Cerebellar cortex (tissue), 1 donor: Measurements from ENCODE around the gene PROSER3.
"Not testable (repeated sequence)": the region's sequence is repeated elsewhere in the genome, so short reads cannot be mapped to it uniquely, and the experiment has no call there.

Experiments
- DNase-seq: peaks from one replicate; pipeline ENCODE4 v3.0.0-alpha.2; 2015; ENCODE audit warnings: low spot score

Gene PROSER3

DNA sequence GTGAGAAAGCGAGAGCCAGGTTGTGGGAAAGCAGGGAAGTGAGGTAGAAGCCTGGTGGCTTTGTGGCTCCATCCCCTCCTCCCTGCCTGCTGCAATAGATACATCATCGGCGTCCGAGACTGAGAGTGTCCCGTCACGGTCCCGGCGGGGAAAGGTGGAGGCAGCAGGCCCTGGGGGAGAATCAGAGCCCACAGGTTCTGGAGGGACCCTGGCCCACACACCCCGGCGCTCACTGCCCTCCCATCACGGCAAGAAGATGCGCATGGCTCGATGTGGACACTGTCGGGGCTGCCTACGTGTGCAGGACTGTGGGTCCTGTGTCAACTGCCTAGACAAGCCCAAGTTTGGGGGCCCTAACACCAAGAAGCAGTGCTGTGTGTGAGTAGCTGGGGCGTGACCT lies 35.1 kb upstream of the PROSER3 start:
- no peak for DNase-seq

DNA sequence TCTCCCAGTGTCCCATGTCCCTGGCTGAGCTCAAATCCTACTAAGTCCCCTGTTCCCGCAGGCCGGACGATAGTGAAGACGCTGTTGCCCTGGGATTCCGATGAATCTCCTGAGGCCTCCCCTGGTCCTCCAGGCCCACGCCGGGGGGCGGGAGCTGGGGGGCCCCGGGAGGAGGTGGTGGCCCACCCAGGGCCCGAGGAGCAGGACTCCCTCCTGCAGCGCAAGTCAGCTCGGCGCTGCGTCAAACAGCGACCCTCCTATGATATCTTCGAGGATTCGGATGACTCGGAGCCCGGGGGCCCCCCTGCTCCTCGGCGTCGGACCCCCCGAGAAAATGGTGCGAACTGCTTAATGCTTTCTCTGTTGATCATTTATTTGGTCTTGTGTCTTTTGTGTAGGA lies 34.3 kb upstream of the PROSER3 start:
- DNase-seq: no peak

DNA sequence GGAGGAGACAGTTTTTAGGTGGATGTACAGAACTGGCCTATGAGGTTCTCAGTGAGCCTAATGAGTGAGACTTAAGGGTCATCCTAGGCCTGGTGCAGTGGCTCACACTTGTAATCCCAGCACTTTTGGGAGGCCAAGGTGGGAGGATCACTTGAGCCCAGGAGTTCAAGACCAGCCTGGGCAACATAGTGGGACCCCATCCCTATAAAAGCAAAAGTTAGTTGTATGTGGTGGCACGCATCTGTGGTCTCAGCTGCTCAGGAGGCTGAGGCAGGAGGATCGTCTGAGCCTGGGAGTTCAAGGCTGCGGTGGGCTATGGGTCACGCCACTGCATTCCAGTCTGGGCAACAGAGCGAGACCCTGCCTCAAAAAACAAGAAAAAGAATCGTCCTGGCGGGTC lies 33.8 kb upstream of the PROSER3 start:
- DNase-seq: not testable (repeated sequence)

- DNase-seq: no peak
Observed at GRCh38 chr19:35724560-35724959, 33.4 kb upstream of the PROSER3 start.

DNA sequence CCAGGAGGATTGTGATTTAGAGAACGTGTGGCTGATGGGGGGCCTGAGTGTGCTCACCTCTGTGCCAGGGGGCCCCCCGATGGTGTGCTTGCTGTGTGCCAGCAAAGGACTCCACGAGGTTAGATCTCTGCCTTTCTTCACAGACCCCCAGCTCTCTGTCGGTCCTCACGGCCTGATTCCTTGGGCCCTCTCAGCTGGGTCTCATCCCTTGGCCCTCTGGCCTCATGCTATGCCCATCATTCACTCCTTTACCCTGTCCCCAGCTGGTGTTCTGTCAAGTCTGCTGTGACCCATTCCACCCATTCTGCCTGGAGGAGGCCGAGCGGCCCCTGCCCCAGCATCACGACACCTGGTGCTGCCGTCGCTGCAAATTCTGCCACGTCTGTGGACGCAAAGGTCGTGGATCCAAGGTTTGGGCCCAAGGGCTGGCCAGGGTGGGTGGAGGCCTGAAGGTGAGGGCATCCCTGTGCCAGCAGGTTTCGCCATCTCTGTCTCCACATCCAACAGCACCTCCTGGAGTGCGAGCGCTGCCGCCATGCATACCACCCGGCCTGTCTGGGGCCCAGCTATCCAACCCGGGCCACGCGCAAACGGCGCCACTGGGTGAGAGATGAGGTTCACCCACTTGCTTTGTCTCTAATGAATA lies 32.6 kb upstream of the PROSER3 start:
- no peak for DNase-seq

GRCh38 chr19:35727053-35727955 lies 30.7 kb upstream of the PROSER3 start:
- no peak for DNase-seq

DNA sequence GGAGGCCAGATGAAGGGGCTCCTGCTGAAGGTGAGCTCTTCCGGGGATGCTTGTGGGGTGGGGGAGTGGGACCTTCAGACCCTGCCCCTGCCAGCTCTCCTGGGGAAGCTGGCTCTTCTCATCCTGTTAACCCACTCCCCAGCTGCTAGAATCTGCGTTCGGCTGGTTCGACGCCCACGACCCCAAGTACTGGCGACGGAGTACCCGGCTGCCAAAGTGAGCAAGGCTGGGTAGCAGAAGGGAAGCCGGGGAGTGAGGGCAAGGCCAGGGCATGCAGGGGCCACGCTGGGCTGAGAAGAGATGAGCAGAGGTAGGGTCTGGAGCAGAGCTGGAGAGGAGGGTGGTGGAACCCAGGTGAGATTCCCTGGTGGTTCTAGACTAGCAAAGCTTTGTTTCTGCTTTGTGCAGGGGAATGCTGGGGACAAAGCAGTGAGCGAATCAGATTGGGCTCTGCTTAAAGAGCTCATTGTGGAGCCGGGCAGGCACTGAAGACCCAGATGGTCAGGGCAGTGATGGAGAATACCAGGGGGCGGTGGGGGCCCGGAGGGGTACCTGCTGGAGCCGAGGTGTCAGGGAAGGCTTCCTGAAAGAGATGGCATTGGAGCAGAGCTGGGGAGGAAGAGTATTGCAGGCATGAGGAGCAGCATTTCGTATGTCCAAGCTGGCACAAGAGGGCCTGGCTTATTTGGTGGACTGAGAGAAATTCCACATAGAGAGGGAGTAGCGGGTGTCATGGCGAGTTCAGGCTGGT lies 29.8 kb upstream of the PROSER3 start:
- no peak for DNase-seq

GRCh38 chr19:35729021-35729420 lies 29.0 kb upstream of the PROSER3 start:
- DNase-seq: no peak

GRCh38 chr19:35729763-35730162 lies 28.2 kb upstream of the PROSER3 start:
- no peak for DNase-seq

GRCh38 chr19:35730326-35730725 lies 27.6 kb upstream of the PROSER3 start:
- no peak for DNase-seq

- DNase-seq: no peak
Observed at GRCh38 chr19:35731353-35731752, 26.6 kb upstream of the PROSER3 start.

- no peak for DNase-seq
Observed at GRCh38 chr19:35731779-35732405, 26.1 kb upstream of the PROSER3 start.

- no peak for DNase-seq
Observed at GRCh38 chr19:35732540-35733179, 25.3 kb upstream of the PROSER3 start.

DNA sequence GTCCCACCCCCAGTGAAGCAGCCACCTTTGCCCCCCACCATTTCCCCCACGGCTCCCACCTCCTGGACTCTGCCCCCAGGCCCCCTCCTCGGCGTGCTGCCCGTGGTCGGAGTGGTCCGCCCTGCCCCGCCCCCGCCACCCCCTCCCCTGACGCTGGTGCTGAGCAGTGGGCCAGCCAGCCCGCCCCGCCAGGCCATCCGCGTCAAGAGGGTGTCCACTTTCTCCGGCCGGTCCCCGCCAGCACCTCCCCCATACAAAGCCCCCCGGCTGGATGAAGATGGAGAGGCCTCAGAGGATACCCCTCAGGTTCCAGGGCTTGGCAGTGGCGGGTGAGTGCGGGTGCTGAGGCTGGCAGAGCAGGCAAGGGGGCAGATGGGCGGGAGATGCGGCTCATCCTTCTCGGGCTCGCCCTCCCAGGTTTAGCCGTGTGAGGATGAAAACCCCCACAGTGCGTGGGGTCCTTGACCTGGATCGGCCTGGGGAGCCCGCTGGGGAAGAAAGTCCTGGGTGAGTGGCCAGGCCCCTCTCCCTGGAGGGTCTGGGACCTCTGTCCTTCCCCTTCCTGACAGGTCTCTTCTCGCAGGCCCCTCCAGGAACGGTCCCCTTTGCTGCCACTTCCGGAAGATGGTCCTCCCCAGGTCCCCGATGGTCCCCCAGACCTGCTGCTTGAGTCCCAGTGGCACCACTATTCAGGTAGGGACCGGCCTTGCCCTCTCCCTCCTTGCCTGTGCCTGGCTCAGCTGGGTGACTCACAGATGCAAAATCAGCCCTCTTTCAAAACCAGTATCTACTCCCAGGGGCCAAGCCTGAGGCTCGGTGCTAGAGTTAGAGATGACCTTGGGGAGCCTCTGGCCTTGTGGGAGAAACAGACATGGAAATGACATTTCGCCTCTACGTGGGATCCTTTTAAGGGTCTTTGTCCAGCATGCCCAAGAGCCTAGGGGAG lies 24.5 kb upstream of the PROSER3 start:
- DNase-seq: no peak

GRCh38 chr19:35734273-35734672 lies 23.7 kb upstream of the PROSER3 start:
- no peak for DNase-seq

DNA sequence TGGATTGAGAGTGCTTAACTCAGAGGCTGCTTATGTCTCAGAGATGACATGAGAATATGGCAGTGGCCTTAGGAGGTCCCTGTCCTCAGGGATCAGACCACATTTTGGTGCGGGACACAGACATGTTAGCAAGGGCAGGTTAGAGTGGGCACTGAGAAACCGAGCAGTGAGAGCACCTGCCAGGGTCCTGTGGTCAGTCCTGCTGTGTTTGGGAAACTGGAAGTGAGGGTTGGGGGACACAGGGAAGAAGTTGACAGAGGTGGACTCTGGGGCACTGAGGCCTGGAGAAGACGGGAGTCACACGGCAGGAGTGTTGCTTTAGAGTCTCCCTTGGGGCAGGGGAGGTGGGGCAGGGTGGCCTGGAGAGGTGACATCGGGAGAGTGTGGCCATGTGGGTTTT lies 23.1 kb upstream of the PROSER3 start:
- DNase-seq: no peak

DNA sequence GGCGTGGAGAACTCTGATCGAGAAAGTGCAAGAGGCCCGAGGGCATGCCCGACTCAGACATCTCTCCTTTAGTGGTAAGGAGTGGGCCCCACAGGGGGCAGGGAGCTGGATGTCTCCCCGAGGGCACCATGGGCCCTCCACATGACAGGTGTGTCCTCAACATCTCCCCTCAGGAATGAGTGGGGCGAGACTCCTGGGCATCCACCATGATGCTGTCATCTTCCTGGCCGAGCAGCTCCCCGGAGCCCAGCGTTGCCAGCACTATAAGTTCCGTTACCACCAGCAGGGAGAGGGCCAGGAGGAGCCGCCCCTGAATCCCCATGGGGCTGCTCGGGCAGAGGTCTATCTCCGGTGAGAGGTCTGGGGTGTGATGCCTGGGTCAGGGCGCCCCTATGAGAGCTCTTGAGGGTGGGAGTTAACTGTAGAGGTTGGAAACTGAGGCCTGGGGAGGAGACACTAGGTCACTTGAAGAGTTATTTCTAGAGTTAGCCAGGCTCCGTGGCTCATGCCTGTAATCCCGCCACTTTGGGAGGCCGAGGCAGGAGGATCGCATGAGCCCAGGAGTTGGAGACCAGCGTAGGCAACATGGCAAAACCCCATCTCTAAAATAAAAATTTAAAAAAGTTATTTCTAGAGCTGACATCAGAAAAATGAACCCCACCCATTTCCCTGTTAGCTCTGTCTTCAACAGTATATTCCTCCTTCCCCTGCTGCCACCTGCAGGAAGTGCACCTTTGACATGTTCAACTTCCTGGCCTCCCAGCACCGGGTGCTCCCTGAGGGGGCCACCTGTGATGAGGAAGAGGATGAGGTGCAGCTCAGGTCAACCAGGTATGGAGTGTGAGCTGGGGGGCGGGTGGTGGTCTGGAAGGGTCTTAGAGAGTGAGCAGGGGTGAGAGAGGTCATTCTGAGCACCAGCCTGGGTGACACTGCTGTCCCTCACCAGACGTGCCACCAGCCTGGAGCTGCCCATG lies 20.8 kb upstream of the PROSER3 start:
- DNase-seq: no peak

- DNase-seq: no peak
Observed at GRCh38 chr19:35738021-35738886, 19.7 kb upstream of the PROSER3 start.

DNA sequence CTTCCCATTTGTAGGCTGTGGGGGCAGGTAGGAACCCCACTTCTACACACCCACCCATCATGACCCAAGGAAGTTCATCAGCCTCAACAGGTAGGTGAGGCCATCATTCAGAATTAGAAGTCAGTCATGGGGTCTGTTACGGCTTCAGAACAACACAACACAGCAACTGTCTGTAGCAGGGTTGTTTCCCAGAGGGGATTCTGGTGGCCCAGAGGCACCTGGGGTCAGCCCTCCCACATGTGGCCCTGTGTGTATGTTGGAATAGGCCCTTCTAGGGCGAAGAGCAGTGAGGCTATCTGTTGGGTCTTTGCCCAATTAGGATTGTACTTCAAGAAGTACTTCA lies 19.1 kb upstream of the PROSER3 start:
- DNase-seq: no peak
